ENCODE results near the gene CBFA2T3.

Gene CBFA2T3

DNA sequence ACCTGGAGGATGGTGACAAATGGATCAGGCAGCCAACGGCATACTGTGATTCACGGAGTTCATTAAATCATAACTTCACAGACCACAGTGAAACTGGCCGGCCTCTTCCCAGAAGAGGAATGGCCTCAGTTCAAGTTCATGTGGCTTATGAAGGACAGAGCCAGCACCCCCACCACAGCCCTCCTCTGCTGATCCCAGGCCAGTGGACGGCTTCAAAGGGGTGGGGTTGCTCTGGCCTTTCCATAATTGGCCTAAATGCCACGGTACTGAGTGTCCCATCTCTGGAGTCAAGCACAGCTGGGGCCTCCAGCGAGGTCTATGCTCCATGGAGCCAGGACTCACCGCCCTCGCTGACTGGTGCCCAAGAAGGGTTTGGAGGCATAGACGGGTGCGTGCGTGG is 141.6 kb downstream of the CBFA2T3 start:
- no peak overlapping the region for H3K4me3 ChIP-seq (ENCODE audit: low read depth in 1 of 2, low read length in 2 of 2)
- peaks cover 16% of the 10 kb centered on the region for H3K36me3 ChIP-seq (ENCODE audit: insufficient read depth, low read length)
- no peaks in the 10 kb centered on the region for H3K9me3 ChIP-seq (ENCODE audit: low read length)
- H3K9ac ChIP-seq (ENCODE audit: low read length): no peak overlapping the region
- no peaks in the 10 kb centered on the region for H3K27me3 ChIP-seq (ENCODE audit: control insufficient read depth in 1 of 2, insufficient read depth in 2 of 2, low read length in 2 of 2)
- no peak overlapping the region for H3K27ac ChIP-seq (ENCODE audit: low read depth, low read length)
- no peaks in the 10 kb centered on the region for H3K4me1 ChIP-seq (ENCODE audit: insufficient read depth, low read length)

GRCh38 chr16:88834670-88835069 is 142.3 kb downstream of the CBFA2T3 start:
- H3K9me3 ChIP-seq (ENCODE audit: low read length): no peaks in the 10 kb centered on the region
- H3K4me1 ChIP-seq (ENCODE audit: insufficient read depth, low read length): no peaks in the 10 kb centered on the region
- H3K27me3 ChIP-seq (ENCODE audit: control insufficient read depth in 1 of 2, insufficient read depth in 2 of 2, low read length in 2 of 2): no peaks in the 10 kb centered on the region
- H3K9ac ChIP-seq (ENCODE audit: low read length): no peak overlapping the region
- no peak overlapping the region for H3K4me3 ChIP-seq (ENCODE audit: low read depth in 1 of 2, low read length in 2 of 2)
- H3K27ac ChIP-seq (ENCODE audit: low read depth, low read length): no peak overlapping the region
- H3K36me3 ChIP-seq (ENCODE audit: insufficient read depth, low read length): peaks cover 9% of the 10 kb centered on the region

DNA sequence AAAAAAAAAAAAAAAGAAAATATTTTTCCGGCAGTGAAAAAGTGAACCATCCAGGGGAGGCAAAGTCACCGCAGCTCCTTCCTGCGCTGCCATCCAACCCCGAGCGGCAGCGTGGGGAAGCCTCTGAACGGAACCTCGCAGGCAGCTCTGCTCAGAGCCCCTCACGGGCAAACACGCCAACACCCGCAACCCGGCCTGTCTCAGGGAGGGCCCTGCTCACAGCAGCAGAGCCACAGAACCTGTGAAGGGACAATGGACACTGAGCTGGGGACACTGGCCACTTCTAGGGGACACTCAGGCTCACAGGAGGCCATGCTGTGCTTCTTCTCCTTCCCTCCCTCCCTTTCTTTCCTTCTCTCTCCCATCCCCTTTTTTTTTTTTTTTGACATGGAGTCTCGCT is 143.9 kb downstream of the CBFA2T3 start:
- no peaks in the 10 kb centered on the region for H3K36me3 ChIP-seq (ENCODE audit: insufficient read depth, low read length)

DNA sequence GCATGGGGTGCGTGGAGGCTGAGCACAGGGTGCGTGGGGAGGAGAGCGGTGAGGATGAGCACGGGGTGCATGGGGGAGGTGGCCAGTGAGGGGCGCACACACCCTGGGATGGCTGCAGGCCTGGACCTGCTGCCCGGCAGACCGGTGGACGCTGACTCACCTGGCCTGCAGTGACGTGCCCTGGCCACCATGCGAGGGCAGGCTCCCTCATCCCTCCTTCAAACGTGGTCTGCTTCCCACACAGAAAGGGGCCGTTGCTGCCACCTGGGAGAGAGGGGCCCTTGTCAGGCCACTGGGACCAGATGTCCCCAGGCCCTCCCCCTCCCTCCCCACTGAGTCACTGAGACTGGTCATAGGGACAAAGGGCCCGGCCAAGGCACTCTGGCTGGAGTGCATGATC is 145.2 kb downstream of the CBFA2T3 start:
- Histone ChIP-seq H3K36me3 (ENCODE audit: insufficient read depth, low read length) (no peaks in the 10 kb centered on the region), H3K27ac (ENCODE audit: low read depth, low read length) (no peak overlapping the region), H3K4me1 (ENCODE audit: insufficient read depth, low read length) (no peaks in the 10 kb centered on the region), H3K9ac (ENCODE audit: low read length) (no peak overlapping the region), H3K4me3 (ENCODE audit: low read depth in 1 of 2, low read length in 2 of 2) (no peak overlapping the region), H3K27me3 (ENCODE audit: control insufficient read depth in 1 of 2, insufficient read depth in 2 of 2, low read length in 2 of 2) (no peaks in the 10 kb centered on the region), H3K9me3 (ENCODE audit: low read length) (no peaks in the 10 kb centered on the region)

More for the DNA sequence above, 143.9 kb downstream of the CBFA2T3 start:
- Histone ChIP-seq H3K4me3 (ENCODE audit: low read depth in 1 of 2, low read length in 2 of 2) (no peak overlapping the region), H3K9ac (ENCODE audit: low read length) (no peak overlapping the region), H3K9me3 (ENCODE audit: low read length) (no peaks in the 10 kb centered on the region), H3K4me1 (ENCODE audit: insufficient read depth, low read length) (no peaks in the 10 kb centered on the region), H3K27me3 (ENCODE audit: control insufficient read depth in 1 of 2, insufficient read depth in 2 of 2, low read length in 2 of 2) (no peaks in the 10 kb centered on the region), H3K27ac (ENCODE audit: low read depth, low read length) (no peak overlapping the region)

- Histone ChIP-seq H3K9ac (ENCODE audit: low read length) (no peak overlapping the region), H3K27ac (ENCODE audit: low read depth, low read length) (no peak overlapping the region), H3K36me3 (ENCODE audit: insufficient read depth, low read length) (peaks cover 4% of the 10 kb centered on the region), H3K4me1 (ENCODE audit: insufficient read depth, low read length) (no peaks in the 10 kb centered on the region), H3K27me3 (ENCODE audit: control insufficient read depth in 1 of 2, insufficient read depth in 2 of 2, low read length in 2 of 2) (no peaks in the 10 kb centered on the region), H3K9me3 (ENCODE audit: low read length) (no peaks in the 10 kb centered on the region), H3K4me3 (ENCODE audit: low read depth in 1 of 2, low read length in 2 of 2) (no peak overlapping the region)
These were observed 146.2 kb downstream of the CBFA2T3 start for GRCh38 chr16:88830783-88831182.

DNA sequence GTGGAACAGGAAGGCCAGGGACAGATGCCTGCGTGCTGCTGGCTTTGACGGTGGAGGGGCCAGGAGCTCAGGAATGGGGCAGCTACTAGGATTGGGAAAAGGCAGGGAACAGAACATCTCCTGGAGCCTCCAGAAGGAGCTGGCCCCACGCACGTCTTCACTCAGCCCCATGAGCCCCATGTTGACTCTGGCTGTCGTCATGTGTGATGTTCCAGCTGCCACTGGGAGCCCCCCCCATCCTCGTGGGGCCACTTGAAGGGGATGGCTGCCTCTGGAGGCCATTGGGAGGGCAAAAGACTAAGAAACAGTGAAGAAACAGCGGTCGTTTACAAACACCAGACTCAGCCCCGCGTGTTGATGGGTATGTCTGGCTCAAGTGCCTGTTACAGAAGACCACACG is 146.7 kb downstream of the CBFA2T3 start:
- H3K27ac ChIP-seq (ENCODE audit: low read depth, low read length): no peak overlapping the region
- H3K4me1 ChIP-seq (ENCODE audit: insufficient read depth, low read length): no peaks in the 10 kb centered on the region
- no peak overlapping the region for H3K4me3 ChIP-seq (ENCODE audit: low read depth in 1 of 2, low read length in 2 of 2)
- H3K9me3 ChIP-seq (ENCODE audit: low read length): no peaks in the 10 kb centered on the region
- H3K27me3 ChIP-seq (ENCODE audit: control insufficient read depth in 1 of 2, insufficient read depth in 2 of 2, low read length in 2 of 2): no peaks in the 10 kb centered on the region
- H3K36me3 ChIP-seq (ENCODE audit: insufficient read depth, low read length): peaks cover 4% of the 10 kb centered on the region
- H3K9ac ChIP-seq (ENCODE audit: low read length): no peak overlapping the region

DNA sequence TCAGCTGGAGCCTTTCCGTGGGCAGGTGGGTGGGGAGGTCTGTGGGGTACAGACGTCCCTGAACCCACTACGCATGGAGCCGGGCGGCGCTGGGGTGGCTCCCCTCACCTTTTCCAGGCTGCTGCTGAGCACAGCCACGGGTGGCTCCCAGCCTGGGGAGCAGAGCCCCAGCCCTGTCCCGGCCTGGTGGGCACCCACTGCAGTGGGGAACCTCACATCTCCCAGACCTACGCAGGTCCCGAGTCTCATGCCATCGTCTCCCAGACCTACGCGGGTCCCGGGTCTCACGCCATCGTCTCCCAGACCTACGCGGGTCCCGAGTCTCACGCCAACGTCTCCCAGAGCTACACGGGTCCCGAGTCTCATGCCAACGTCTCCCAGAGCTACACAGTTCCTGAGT is 148.3 kb downstream of the CBFA2T3 start:
- Histone ChIP-seq H3K36me3 (ENCODE audit: insufficient read depth, low read length) (peaks cover 4% of the 10 kb centered on the region), H3K9me3 (ENCODE audit: low read length) (no peaks in the 10 kb centered on the region), H3K27me3 (ENCODE audit: control insufficient read depth in 1 of 2, insufficient read depth in 2 of 2, low read length in 2 of 2) (no peaks in the 10 kb centered on the region)

GRCh38 chr16:88827727-88828126 is 149.3 kb downstream of the CBFA2T3 start:
- H3K36me3 ChIP-seq (ENCODE audit: insufficient read depth, low read length): peaks cover 7% of the 10 kb centered on the region
- no peak overlapping the region for H3K9ac ChIP-seq (ENCODE audit: low read length)
- H3K27ac ChIP-seq (ENCODE audit: low read depth, low read length): no peak overlapping the region
- no peaks in the 10 kb centered on the region for H3K4me1 ChIP-seq (ENCODE audit: insufficient read depth, low read length)
- no peaks in the 10 kb centered on the region for H3K9me3 ChIP-seq (ENCODE audit: low read length)
- H3K27me3 ChIP-seq (ENCODE audit: control insufficient read depth in 1 of 2, insufficient read depth in 2 of 2, low read length in 2 of 2): no peaks in the 10 kb centered on the region
- H3K4me3 ChIP-seq (ENCODE audit: low read depth in 1 of 2, low read length in 2 of 2): no peak overlapping the region

More for the DNA sequence above, 148.3 kb downstream of the CBFA2T3 start:
- Histone ChIP-seq H3K4me1 (ENCODE audit: insufficient read depth, low read length) (no peaks in the 10 kb centered on the region), H3K27ac (ENCODE audit: low read depth, low read length) (no peak overlapping the region), H3K4me3 (ENCODE audit: low read depth in 1 of 2, low read length in 2 of 2) (no peak overlapping the region), H3K9ac (ENCODE audit: low read length) (no peak overlapping the region)

- Histone ChIP-seq H3K27ac (ENCODE audit: low read depth, low read length) (no peak overlapping the region), H3K4me3 (ENCODE audit: low read depth in 1 of 2, low read length in 2 of 2) (no peak overlapping the region), H3K27me3 (ENCODE audit: control insufficient read depth in 1 of 2, insufficient read depth in 2 of 2, low read length in 2 of 2) (no peaks in the 10 kb centered on the region), H3K9ac (ENCODE audit: low read length) (no peak overlapping the region), H3K36me3 (ENCODE audit: insufficient read depth, low read length) (peaks cover 16% of the 10 kb centered on the region), H3K9me3 (ENCODE audit: low read length) (no peaks in the 10 kb centered on the region), H3K4me1 (ENCODE audit: insufficient read depth, low read length) (no peaks in the 10 kb centered on the region)
These were observed 150.8 kb downstream of the CBFA2T3 start for GRCh38 chr16:88826070-88826840.

DNA sequence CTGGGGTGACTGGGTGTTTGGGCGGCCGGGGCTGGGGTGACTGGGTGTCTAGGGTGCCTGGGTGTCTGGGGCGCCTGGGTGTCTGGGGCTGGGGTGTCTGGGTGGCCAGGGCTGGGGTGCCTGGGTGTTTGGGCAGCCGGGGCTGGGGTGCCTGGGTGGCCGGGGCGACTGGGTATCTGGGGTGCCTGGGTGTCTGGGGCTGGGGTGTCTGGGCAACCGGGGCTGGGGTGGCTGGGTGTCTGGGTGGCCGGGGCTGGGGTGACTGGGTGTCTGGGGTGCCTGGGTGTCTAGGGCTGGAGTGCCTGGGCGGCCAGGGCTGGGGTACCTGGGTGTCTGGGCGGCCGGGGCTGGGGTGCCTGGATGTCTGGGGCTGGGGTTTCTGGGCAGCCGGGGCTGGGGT is 151.9 kb downstream of the CBFA2T3 start:
- H3K9me3 ChIP-seq (ENCODE audit: low read length): no peaks in the 10 kb centered on the region
- no peak overlapping the region for H3K4me3 ChIP-seq (ENCODE audit: low read depth in 1 of 2, low read length in 2 of 2)
- no peak overlapping the region for H3K27ac ChIP-seq (ENCODE audit: low read depth, low read length)
- no peaks in the 10 kb centered on the region for H3K27me3 ChIP-seq (ENCODE audit: control insufficient read depth in 1 of 2, insufficient read depth in 2 of 2, low read length in 2 of 2)
- no peak overlapping the region for H3K9ac ChIP-seq (ENCODE audit: low read length)
- no peaks in the 10 kb centered on the region for H3K4me1 ChIP-seq (ENCODE audit: insufficient read depth, low read length)
- peaks cover 16% of the 10 kb centered on the region for H3K36me3 ChIP-seq (ENCODE audit: insufficient read depth, low read length)
